C1 segment of cervical spinal cord (tissue), 14 donors: Measurements from ENCODE around the gene B3GALT4.

ENCODE experiments used
- DNase-seq, 14 donors: peaks; one replicate each; lab custom pipeline; 2025; lab: John Stamatoyannopoulos, UW

Gene B3GALT4

GRCh38 chr6:33314515-33314942 is 37.6 kb downstream of the B3GALT4 start:
- DNase-seq: peak in 10 of 14 donors; percentile 13 to 50 (median 40)

- peak in 1 of 14 donors; percentile 11 for DNase-seq
These were observed 38.2 kb downstream of the B3GALT4 start for GRCh38 chr6:33314943-33315792.

- DNase-seq: no peak
These were observed 39.1 kb downstream of the B3GALT4 start for GRCh38 chr6:33315793-33316602.

GRCh38 chr6:33316603-33317418 is 39.9 kb downstream of the B3GALT4 start:
- DNase-seq: no peak

- peak in 1 of 14 donors; percentile 66 for DNase-seq
These were observed 40.4 kb downstream of the B3GALT4 start for GRCh38 chr6:33317419-33317668.

GRCh38 chr6:33317669-33318425 is 40.9 kb downstream of the B3GALT4 start, which contains the start of gene ZBTB22:
TSS of gene ZBTB22 (minus strand) at chr6:33317744. CDS start at chr6:33316916, 828 bp downstream.
- peak; percentile 85 to 99 (median 97) for DNase-seq

GRCh38 chr6:33318426-33319073 is 41.6 kb downstream of the B3GALT4 start:
- no peak for DNase-seq

- DNase-seq: no peak
These were observed 43.0 kb downstream of the B3GALT4 start for GRCh38 chr6:33319939-33320314.

- DNase-seq: no peak
These were observed 43.6 kb downstream of the B3GALT4 start for GRCh38 chr6:33320315-33321181.

GRCh38 chr6:33321227-33321626 is 44.3 kb downstream of the B3GALT4 start:
- DNase-seq: no peak

GRCh38 chr6:33323623-33323948 is 46.7 kb downstream of the B3GALT4 start:
- DNase-seq: no peak

- no peak for DNase-seq
These were observed 47.2 kb downstream of the B3GALT4 start for GRCh38 chr6:33324125-33324524.
